SK-N-SH (cell line): ENCODE results near the gene BBS9. TPM values are rescaled to one million over a fixed set of nuclear protein-coding genes. Genes with fewer than 3 reads are reported as not detected.

Experiments used
- CTCF ChIA-PET: fragments of 300-600, 350-600 bp; formaldehyde crosslinking; extraction: SDS; loops from one replicate; lab custom pipeline; 2021; lab: Yijun Ruan, JAX
- POLR2A ChIA-PET: fragments of 350-600 bp; sonication (Branson Sonifier 250); formaldehyde crosslinking; extraction: SDS; loops from one replicate; lab custom pipeline; 2020; ENCODE audit warnings: antibody characterized with exemption, inconsistent platforms; lab: Yijun Ruan, JAX
- DNase-seq: peaks from one replicate; pipeline ENCODE4 v3.0.0; 2012
- H2AFZ ChIP-seq: fragments of 200-600 bp; sonication (generic); 2 replicates; pipeline ENCODE4 v1.8.1; 2016; ENCODE audit warnings: antibody characterized with exemption, mild to moderate bottlenecking, low read depth
- H3F3A ChIP-seq: fragments of 200-600 bp; sonication (generic); replicated peaks from 2 replicates; pipeline ENCODE3; 2016; ENCODE audit warnings: antibody characterized with exemption, mild to moderate bottlenecking; ENCODE audit not compliant: insufficient read depth
- H3K27ac ChIP-seq, 2 experiments: fragments of 200-500 bp in 1 of 2; fragments of 200-600 bp in 1 of 2; sonication (Bioruptor generic) in 1 of 2; sonication (generic), shearing (Covaris generic) in 1 of 2; 2 replicates each; pipeline versions ENCODE4 v1.5.1 to v1.6.1; 2014 to 2016; ENCODE audit warnings: low read depth in 2 of 2, inconsistent platforms in 1 of 2, low read length in 1 of 2, mild to moderate bottlenecking in 1 of 2, mixed read lengths in 1 of 2
- H3K27me3 ChIP-seq: fragments of 200-600 bp; sonication (generic), shearing (Covaris generic); 2 replicates; pipeline ENCODE4 v1.6.1; 2016; ENCODE audit warnings: mixed run types; ENCODE audit not compliant: insufficient read depth
- H3K36me3 ChIP-seq, 2 experiments: fragments of 200-500 bp in 1 of 2; fragments of 200-600 bp in 1 of 2; sonication (Bioruptor generic) in 1 of 2; sonication (generic) in 1 of 2; replicated peaks in 1 of 2; 2 replicates each; pipeline versions ENCODE3 to v1.5.1; 2014 to 2016; ENCODE audit warnings: low read length in 1 of 2, mild to moderate bottlenecking in 1 of 2; ENCODE audit not compliant: insufficient read depth in 2 of 2, control insufficient read depth in 1 of 2
- H3K4me1 ChIP-seq, 2 experiments: fragments of 200-500 bp in 1 of 2; fragments of 200-600 bp in 1 of 2; sonication (Bioruptor generic) in 1 of 2; sonication (generic), shearing (Covaris generic) in 1 of 2; 2 replicates each; pipeline versions ENCODE4 v1.5.1 to v1.6.1; 2014 to 2016; ENCODE audit warnings: low read depth in 1 of 2, low read length in 1 of 2, mixed run types in 1 of 2; ENCODE audit not compliant: insufficient read depth in 2 of 2, control insufficient read depth in 1 of 2
- H3K4me2 ChIP-seq: fragments of 200-600 bp; sonication (generic), shearing (Covaris generic); 2 replicates; pipeline ENCODE4 v1.6.1; 2017; ENCODE audit warnings: mixed run types
- H3K4me3 ChIP-seq, 2 experiments: fragments of 200-500 bp in 1 of 2; fragments of 200-600 bp in 1 of 2; sonication (Bioruptor generic) in 1 of 2; sonication (generic), shearing (Covaris generic) in 1 of 2; 2 replicates each; pipeline versions ENCODE4 v1.5.1 to v1.8.1; 2014 to 2016; ENCODE audit warnings: low read depth in 2 of 2, inconsistent platforms in 1 of 2, low read length in 1 of 2, mild to moderate bottlenecking in 1 of 2, mixed read lengths in 1 of 2, moderate library complexity in 1 of 2
- H3K79me2 ChIP-seq: fragments of 200-600 bp; sonication (generic); 2 replicates; pipeline ENCODE4 v1.8.1; 2017; ENCODE audit warnings: mild to moderate bottlenecking; ENCODE audit not compliant: insufficient read depth
- H3K9ac ChIP-seq: fragments of 200-600 bp; sonication (generic); 2 replicates; pipeline ENCODE4 v1.6.1; 2017; ENCODE audit warnings: mixed run types
- H3K9me2 ChIP-seq: fragments of 200-600 bp; sonication (generic); 2 replicates; pipeline ENCODE4 v1.6.1; 2017; ENCODE audit warnings: mixed run types
- H3K9me3 ChIP-seq: fragments of 200-600 bp; sonication (generic); 2 replicates; pipeline ENCODE4 v1.6.1; 2017; ENCODE audit warnings: mixed run types, mild to moderate bottlenecking, moderate library complexity
- H4K20me1 ChIP-seq: fragments of 200-600 bp; sonication (generic); 2 replicates; pipeline ENCODE4 v1.6.1; 2017; ENCODE audit warnings: mild to moderate bottlenecking, mixed run types; ENCODE audit not compliant: insufficient read depth
- CHD2 ChIP-seq: fragments of 150-350 bp; IDR thresholded peaks from 2 replicates; pipeline ENCODE4 v1.6.1; 2018; ENCODE audit warnings: low read length; ENCODE audit not compliant: partially characterized antibody
- ELF1 ChIP-seq: IDR thresholded peaks from 2 replicates; pipeline ENCODE4 v1.4.0; 2012
- EP300 ChIP-seq, 2 experiments: IDR thresholded peaks; 2 replicates each; pipeline versions ENCODE4 v1.4.0 to v1.6.1; 2012; ENCODE audit warnings: borderline replicate concordance in 1 of 2, low read depth in 1 of 2, low read length in 1 of 2
- EZH2phosphoT487 ChIP-seq: fragments of 200-600 bp; sonication (generic); IDR thresholded peaks from 2 replicates; pipeline ENCODE4 v1.6.1; 2017; ENCODE audit warnings: low read depth, mixed run types, mild to moderate bottlenecking, antibody characterized with exemption, moderate library complexity, borderline replicate concordance
- FOSL2 ChIP-seq: IDR thresholded peaks from 2 replicates; pipeline ENCODE4 v1.4.0; 2012; ENCODE audit warnings: low read depth, mild to moderate bottlenecking, moderate library complexity, borderline replicate concordance
- FOXJ3 ChIP-seq: sonication (generic); formaldehyde crosslinking; IDR thresholded peaks from 2 replicates; pipeline ENCODE4 v1.5.1; 2020; ENCODE audit warnings: mild to moderate bottlenecking, missing genetic modification reagents
- GABPA ChIP-seq: IDR thresholded peaks from 2 replicates; pipeline ENCODE4 v1.4.0; 2012; ENCODE audit warnings: low read depth, mild to moderate bottlenecking
- GATA2 ChIP-seq: sonication (generic); formaldehyde crosslinking; IDR thresholded peaks from 2 replicates; pipeline ENCODE4 v1.5.0; 2020; ENCODE audit warnings: mild to moderate bottlenecking, missing genetic modification reagents
- JUND ChIP-seq: IDR thresholded peaks from 2 replicates; pipeline ENCODE4 v1.4.0; 2012
- MEF2A ChIP-seq: IDR thresholded peaks from 2 replicates; pipeline ENCODE4 v1.4.0; 2012; ENCODE audit warnings: low read depth, borderline replicate concordance
- NFIC ChIP-seq: IDR thresholded peaks from 2 replicates; pipeline ENCODE4 v1.4.0; 2012; ENCODE audit warnings: borderline replicate concordance
- POLR2AphosphoS5 ChIP-seq: IDR thresholded peaks from 2 replicates; pipeline ENCODE4 v1.6.1; 2012; ENCODE audit warnings: low read depth, low read length
- RAD21 ChIP-seq: IDR thresholded peaks from 2 replicates; pipeline ENCODE4 v1.6.1; 2012; ENCODE audit warnings: mild to moderate bottlenecking, low read length
- RCOR1 ChIP-seq: fragments of 150-350 bp; IDR thresholded peaks from 2 replicates; pipeline ENCODE4 v1.6.1; 2017; ENCODE audit warnings: antibody characterized with exemption, low read length
- RFX5 ChIP-seq: IDR thresholded peaks from 2 replicates; pipeline ENCODE4 v1.6.1; 2012; ENCODE audit warnings: mild to moderate bottlenecking, improper control_type of control experiment, low read length
- RXRA ChIP-seq: IDR thresholded peaks from 2 replicates; pipeline ENCODE4 v1.4.0; 2012; ENCODE audit warnings: low read depth, mild to moderate bottlenecking, borderline replicate concordance
- SIN3A ChIP-seq: IDR thresholded peaks from 2 replicates; pipeline ENCODE4 v1.6.1; 2012; ENCODE audit warnings: low read depth, mild to moderate bottlenecking, low read length, moderate library complexity, borderline replicate concordance
- SMC3 ChIP-seq: IDR thresholded peaks from 2 replicates; pipeline ENCODE4 v1.6.1; 2012; ENCODE audit warnings: low read depth, low read length, improper control_type of control experiment
- TAF1 ChIP-seq: IDR thresholded peaks from 2 replicates; pipeline ENCODE4 v1.6.1; 2012; ENCODE audit warnings: low read depth, mild to moderate bottlenecking, low read length, moderate library complexity, borderline replicate concordance
- TEAD4 ChIP-seq: IDR thresholded peaks from 2 replicates; pipeline ENCODE4 v1.4.0; 2012; ENCODE audit warnings: mild to moderate bottlenecking, borderline replicate concordance; ENCODE audit not compliant: insufficient read depth
- YY1 ChIP-seq: IDR thresholded peaks from 2 replicates; pipeline ENCODE4 v1.4.0; 2012; ENCODE audit warnings: low read depth, mild to moderate bottlenecking
- WGBS: methylation state at CpG from one replicate; pipeline ENCODE4 v1.1.6; 2017; ENCODE audit warnings: low lambda C conversion rate; 5-methylcytosine and 5-hydroxymethylcytosine counted together
- polyA plus RNA-seq, 3 experiments: library from polyadenylated mRNA; depleted of rRNA; stranded (reverse); fragments of >200 nt; gene quantifications; 2 replicates each; pipeline ENCODE4 v1.2.3, GENCODE V29; 2012
- TF ChIP-seq, protein P1 (sequence below): IDR thresholded peaks from 2 replicates; pipeline ENCODE4; 2012
- TF ChIP-seq, protein P2 (sequence below): fragments of 150-350 bp; IDR thresholded peaks from 2 replicates; pipeline ENCODE4 v1.6.1; 2017; ENCODE audit warnings: antibody characterized with exemption, low read length, low read depth, borderline replicate concordance
- TF ChIP-seq, protein P3 (sequence below): IDR thresholded peaks from 2 replicates; pipeline ENCODE4 v1.4.0; 2012; ENCODE audit warnings: low read depth
- TF ChIP-seq, protein P4 (sequence below): fragments of 150-350 bp; IDR thresholded peaks from 2 replicates; pipeline ENCODE4 v1.6.1; 2016; ENCODE audit warnings: mild to moderate bottlenecking, low read depth, low read length
- TF ChIP-seq, protein P5 (sequence below): IDR thresholded peaks from 2 replicates; pipeline ENCODE4 v1.4.0; 2012; ENCODE audit warnings: low read depth, borderline replicate concordance

Gene BBS9
- polyA plus RNA-seq, 1 of the 3 experiments (the other 2 are of a cell fraction): 7.5 TPM

DNA sequence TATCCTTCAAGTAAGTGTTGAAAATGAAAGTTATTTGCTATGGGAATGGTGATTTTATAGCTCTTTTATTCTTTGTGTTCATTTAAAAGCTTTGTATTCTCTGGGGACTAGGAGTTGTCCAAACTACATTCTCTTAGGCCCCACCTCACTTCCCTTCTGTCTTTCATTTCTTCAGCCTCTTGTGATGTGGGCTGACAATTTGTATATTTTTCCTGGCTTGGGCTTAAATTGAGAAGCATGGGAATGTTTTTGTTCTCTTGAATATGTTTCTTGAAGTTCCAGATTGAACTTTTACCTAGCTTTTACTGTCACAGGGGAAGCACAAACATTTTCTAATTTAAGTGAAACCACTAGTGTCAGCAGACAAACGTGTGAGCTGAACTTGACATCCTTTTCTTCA lies 27.9 kb downstream of the BBS9 start:
- DNase-seq: no peak
- WGBS: 49% methylated on average over 1 of the region's 1 CpG
- no peaks in the 10 kb centered on the region for H3K27me3 ChIP-seq
- peaks cover 3 to 4% of the 10 kb centered on the region in 2 experiments for H3K36me3 ChIP-seq
- peak overlapping the region; percentile 8 to 83; a peak in 2 of 4 replicates for H3K27ac ChIP-seq
- no peaks in the 10 kb centered on the region for H4K20me1 ChIP-seq
- H3K79me2 ChIP-seq: no peaks in the 10 kb centered on the region
- H3F3A ChIP-seq: no peaks in the 10 kb centered on the region
- H3K4me3 ChIP-seq: no peak overlapping the region
- H3K9ac ChIP-seq: no peak overlapping the region
- no peaks in the 10 kb centered on the region for H3K9me3 ChIP-seq
- H3K9me2 ChIP-seq: no peaks in the 10 kb centered on the region
- ChIA-PET POLR2A (no interaction called here), CTCF (interaction anchor here (1.0 kb wide), 1 partner anchor 15 kb away, joined by 4 read pairs; no protein-coding TSS in a partner anchor)
- H3K4me2 ChIP-seq: no peak overlapping the region
- no peak overlapping the region for H2AFZ ChIP-seq
- TF ChIP-seq YY1 (no peak), CHD2 (no peak), NFIC (no peak), JUND (no peak), FOXJ3 (no peak), SMC3 (no peak), POLR2AphosphoS5 (no peak), RFX5 (no peak), RAD21 (no peak), FOSL2 (no peak), RCOR1 (no peak), RXRA (no peak), MEF2A (no peak), ELF1 (no peak), EZH2phosphoT487 (no peak), GATA2 (CRISPR knock-in tag) (no peak), TEAD4 (no peak), SIN3A (no peak)
- TF ChIP-seq, protein P1, sequence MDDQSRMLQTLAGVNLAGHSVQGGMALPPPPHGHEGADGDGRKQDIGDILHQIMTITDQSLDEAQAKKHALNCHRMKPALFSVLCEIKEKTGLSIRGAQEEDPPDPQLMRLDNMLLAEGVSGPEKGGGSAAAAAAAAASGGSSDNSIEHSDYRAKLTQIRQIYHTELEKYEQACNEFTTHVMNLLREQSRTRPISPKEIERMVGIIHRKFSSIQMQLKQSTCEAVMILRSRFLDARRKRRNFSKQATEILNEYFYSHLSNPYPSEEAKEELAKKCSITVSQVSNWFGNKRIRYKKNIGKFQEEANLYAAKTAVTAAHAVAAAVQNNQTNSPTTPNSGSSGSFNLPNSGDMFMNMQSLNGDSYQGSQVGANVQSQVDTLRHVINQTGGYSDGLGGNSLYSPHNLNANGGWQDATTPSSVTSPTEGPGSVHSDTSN: no peak
- H3K4me1 ChIP-seq: peaks cover 8 to 16% of the 10 kb centered on the region in 2 experiments; a peak in 3 of 4 replicates

DNA sequence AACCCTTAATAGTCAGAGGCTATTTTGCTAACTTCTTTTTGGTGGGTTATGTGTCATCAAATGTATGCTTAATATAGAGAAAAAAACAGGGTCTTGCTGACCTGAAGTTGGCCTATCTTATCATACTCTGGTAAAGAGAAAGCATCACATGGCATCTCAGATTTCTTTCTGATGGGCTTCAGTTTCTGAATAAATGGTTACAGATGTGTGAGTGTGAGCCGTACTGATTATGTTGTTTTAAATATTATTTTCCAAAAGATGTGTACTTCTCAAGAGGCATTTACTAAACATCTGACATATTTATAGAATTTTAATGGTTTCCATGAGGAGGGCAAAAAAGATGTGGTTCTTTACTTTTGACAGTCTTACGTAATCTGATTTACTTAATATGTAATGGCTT lies 28.4 kb downstream of the BBS9 start:
- WGBS: 45% methylated on average over 2 of the region's 2 CpGs
- H3K27me3 ChIP-seq: no peaks in the 10 kb centered on the region
- POLR2A ChIA-PET: no interaction called here
- no peak for DNase-seq
- H3K4me2 ChIP-seq: no peak overlapping the region
- peak overlapping the region; percentile 8 to 83; a peak in 2 of 4 replicates for H3K27ac ChIP-seq
- CTCF ChIA-PET: interaction anchor here (1.0 kb wide), 1 partner anchor 16 kb away, joined by 4 read pairs; no protein-coding TSS in a partner anchor
- no peak overlapping the region for H3K4me3 ChIP-seq
- H3K9me3 ChIP-seq: no peaks in the 10 kb centered on the region
- no peaks in the 10 kb centered on the region for H4K20me1 ChIP-seq
- H3F3A ChIP-seq: no peaks in the 10 kb centered on the region
- no peaks in the 10 kb centered on the region for H3K79me2 ChIP-seq
- no peaks in the 10 kb centered on the region for H3K9me2 ChIP-seq
- peaks cover 3% of the 10 kb centered on the region in 2 experiments for H3K36me3 ChIP-seq
- no peak overlapping the region for H3K9ac ChIP-seq
- H2AFZ ChIP-seq: no peak overlapping the region
- peaks cover 8 to 16% of the 10 kb centered on the region in 2 experiments; a peak in 3 of 4 replicates for H3K4me1 ChIP-seq
- TF ChIP-seq RFX5: no peak
- TF ChIP-seq, protein P2, sequence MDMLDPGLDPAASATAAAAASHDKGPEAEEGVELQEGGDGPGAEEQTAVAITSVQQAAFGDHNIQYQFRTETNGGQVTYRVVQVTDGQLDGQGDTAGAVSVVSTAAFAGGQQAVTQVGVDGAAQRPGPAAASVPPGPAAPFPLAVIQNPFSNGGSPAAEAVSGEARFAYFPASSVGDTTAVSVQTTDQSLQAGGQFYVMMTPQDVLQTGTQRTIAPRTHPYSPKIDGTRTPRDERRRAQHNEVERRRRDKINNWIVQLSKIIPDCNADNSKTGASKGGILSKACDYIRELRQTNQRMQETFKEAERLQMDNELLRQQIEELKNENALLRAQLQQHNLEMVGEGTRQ: peak; percentile 24; the same call in 1 of the 2 replicates
- no peak for TF ChIP-seq ELF1
- TF ChIP-seq SIN3A: no peak
- no peak for TF ChIP-seq GABPA
- TF ChIP-seq, protein P3, sequence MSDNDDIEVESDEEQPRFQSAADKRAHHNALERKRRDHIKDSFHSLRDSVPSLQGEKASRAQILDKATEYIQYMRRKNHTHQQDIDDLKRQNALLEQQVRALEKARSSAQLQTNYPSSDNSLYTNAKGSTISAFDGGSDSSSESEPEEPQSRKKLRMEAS: no peak
- TF ChIP-seq CHD2: no peak
- TF ChIP-seq, protein P4, sequence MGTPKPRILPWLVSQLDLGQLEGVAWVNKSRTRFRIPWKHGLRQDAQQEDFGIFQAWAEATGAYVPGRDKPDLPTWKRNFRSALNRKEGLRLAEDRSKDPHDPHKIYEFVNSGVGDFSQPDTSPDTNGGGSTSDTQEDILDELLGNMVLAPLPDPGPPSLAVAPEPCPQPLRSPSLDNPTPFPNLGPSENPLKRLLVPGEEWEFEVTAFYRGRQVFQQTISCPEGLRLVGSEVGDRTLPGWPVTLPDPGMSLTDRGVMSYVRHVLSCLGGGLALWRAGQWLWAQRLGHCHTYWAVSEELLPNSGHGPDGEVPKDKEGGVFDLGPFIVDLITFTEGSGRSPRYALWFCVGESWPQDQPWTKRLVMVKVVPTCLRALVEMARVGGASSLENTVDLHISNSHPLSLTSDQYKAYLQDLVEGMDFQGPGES: no peak
- no peak for TF ChIP-seq JUND
- TF ChIP-seq FOSL2: no peak
- TF ChIP-seq, protein P5, sequence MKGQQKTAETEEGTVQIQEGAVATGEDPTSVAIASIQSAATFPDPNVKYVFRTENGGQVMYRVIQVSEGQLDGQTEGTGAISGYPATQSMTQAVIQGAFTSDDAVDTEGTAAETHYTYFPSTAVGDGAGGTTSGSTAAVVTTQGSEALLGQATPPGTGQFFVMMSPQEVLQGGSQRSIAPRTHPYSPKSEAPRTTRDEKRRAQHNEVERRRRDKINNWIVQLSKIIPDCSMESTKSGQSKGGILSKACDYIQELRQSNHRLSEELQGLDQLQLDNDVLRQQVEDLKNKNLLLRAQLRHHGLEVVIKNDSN: peak; percentile 44; the same call in 1 of the 2 replicates
- no peak for TF ChIP-seq RCOR1
- TF ChIP-seq TAF1: no peak
- TF ChIP-seq NFIC: no peak
- peak in 1 of 2 experiments; percentile 57; a peak in 2 of 4 replicates for TF ChIP-seq EP300 (IDR thresholded peaks at IDR 0.05; ENCODE audit: borderline replicate concordance in 1 of 2, low read depth in 1 of 2, low read length in 1 of 2)
- TF ChIP-seq TEAD4: no peak
